Measurements from ENCODE around the gene TBC1D25. TPM values are rescaled to one million over a fixed set of nuclear protein-coding genes. Genes with fewer than 3 reads are reported as not detected.

TBC1D25 gene
- total and polyA plus RNA-seq, 2 of the 4 experiments (the other 2 are of a cell fraction), result 11.3 to 15.9 TPM

DNA sequence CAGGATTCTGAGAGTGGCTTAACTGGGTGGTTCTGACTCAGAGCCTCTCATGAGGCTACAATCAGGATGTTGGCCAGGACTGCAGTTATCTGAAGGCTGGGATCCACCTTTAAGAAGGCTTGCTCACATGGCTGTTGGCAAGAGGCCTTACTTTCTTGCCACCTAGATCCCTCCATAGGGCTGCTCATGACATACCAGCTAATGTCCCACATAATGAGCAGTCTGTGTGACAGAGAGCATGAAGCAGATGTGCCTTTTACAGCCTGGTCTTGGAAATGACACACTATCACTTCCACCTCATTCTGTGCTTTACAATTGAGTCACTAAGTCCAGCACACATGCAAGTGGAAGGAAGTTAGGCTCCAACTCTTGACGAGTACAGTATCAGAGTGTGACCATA is 30.4 kb downstream of the TBC1D25 start:
- H3K18ac ChIP-seq (ENCODE audit: low read depth, low read length), result no peak overlapping the region
- H3K9ac ChIP-seq (ENCODE audit: low read depth, low read length), result no peak overlapping the region
- TF ChIP-seq MXI1 (IDR thresholded peaks at IDR 0.05; ENCODE audit: borderline replicate concordance, low read depth, low read length) (no peak), RFX5 (IDR thresholded peaks at IDR 0.05; ENCODE audit: low read depth, low read length) (no peak), CHD1 (IDR thresholded peaks at IDR 0.05; ENCODE audit: low read depth, low read length) (no peak), POLR2A (IDR thresholded peaks at IDR 0.05; ENCODE audit: low read depth, low read length) (no peak), FOS (IDR thresholded peaks at IDR 0.05; ENCODE audit: low read depth, low read length) (no peak), MAZ (IDR thresholded peaks at IDR 0.05; ENCODE audit: borderline replicate concordance, low read depth, low read length) (no peak), RAD21 (IDR thresholded peaks at IDR 0.05; ENCODE audit: low read length) (no peak), NFE2L2 (IDR thresholded peaks at IDR 0.05; ENCODE audit: low read depth, low read length) (no peak), MAFK (IDR thresholded peaks at IDR 0.05; ENCODE audit: low read depth, low read length) (no peak), CEBPB (IDR thresholded peaks at IDR 0.05; ENCODE audit: low read depth, low read length) (no peak), BHLHE40 (IDR thresholded peaks at IDR 0.05; ENCODE audit: low read depth, low read length) (no peak), RCOR1 (IDR thresholded peaks at IDR 0.05; ENCODE audit: insufficient replicate concordance, low read length) (no peak), SMC3 (IDR thresholded peaks at IDR 0.05; ENCODE audit: low read depth, low read length) (no peak)
- TF ChIP-seq, protein P1, sequence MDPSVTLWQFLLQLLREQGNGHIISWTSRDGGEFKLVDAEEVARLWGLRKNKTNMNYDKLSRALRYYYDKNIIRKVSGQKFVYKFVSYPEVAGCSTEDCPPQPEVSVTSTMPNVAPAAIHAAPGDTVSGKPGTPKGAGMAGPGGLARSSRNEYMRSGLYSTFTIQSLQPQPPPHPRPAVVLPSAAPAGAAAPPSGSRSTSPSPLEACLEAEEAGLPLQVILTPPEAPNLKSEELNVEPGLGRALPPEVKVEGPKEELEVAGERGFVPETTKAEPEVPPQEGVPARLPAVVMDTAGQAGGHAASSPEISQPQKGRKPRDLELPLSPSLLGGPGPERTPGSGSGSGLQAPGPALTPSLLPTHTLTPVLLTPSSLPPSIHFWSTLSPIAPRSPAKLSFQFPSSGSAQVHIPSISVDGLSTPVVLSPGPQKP (IDR thresholded peaks at IDR 0.05; ENCODE audit: borderline replicate concordance, low read depth, low read length), result no peak
- TF ChIP-seq, protein P2, sequence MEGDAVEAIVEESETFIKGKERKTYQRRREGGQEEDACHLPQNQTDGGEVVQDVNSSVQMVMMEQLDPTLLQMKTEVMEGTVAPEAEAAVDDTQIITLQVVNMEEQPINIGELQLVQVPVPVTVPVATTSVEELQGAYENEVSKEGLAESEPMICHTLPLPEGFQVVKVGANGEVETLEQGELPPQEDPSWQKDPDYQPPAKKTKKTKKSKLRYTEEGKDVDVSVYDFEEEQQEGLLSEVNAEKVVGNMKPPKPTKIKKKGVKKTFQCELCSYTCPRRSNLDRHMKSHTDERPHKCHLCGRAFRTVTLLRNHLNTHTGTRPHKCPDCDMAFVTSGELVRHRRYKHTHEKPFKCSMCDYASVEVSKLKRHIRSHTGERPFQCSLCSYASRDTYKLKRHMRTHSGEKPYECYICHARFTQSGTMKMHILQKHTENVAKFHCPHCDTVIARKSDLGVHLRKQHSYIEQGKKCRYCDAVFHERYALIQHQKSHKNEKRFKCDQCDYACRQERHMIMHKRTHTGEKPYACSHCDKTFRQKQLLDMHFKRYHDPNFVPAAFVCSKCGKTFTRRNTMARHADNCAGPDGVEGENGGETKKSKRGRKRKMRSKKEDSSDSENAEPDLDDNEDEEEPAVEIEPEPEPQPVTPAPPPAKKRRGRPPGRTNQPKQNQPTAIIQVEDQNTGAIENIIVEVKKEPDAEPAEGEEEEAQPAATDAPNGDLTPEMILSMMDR (conservative IDR thresholded peaks at IDR 0.05; ENCODE audit: low read depth, low read length), result no peak
- TF ChIP-seq, protein P3, sequence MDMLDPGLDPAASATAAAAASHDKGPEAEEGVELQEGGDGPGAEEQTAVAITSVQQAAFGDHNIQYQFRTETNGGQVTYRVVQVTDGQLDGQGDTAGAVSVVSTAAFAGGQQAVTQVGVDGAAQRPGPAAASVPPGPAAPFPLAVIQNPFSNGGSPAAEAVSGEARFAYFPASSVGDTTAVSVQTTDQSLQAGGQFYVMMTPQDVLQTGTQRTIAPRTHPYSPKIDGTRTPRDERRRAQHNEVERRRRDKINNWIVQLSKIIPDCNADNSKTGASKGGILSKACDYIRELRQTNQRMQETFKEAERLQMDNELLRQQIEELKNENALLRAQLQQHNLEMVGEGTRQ (IDR thresholded peaks at IDR 0.05; ENCODE audit: low read depth, low read length), result no peak
- H2AFZ ChIP-seq (replicated peaks; ENCODE audit: low read length, poor library complexity), result peak overlapping the region; percentile 68
- H2BK20ac ChIP-seq (ENCODE audit: low read depth, low read length), result no peak overlapping the region
- no peaks in the 10 kb centered on the region for H4K20me1 ChIP-seq (ENCODE audit: insufficient read depth, low read length)
- POLR2A ChIA-PET (ENCODE audit: unreplicated experiment), result no interaction called here
- H3K9me1 ChIP-seq (ENCODE audit: insufficient read depth, low read length), result no peaks in the 10 kb centered on the region
- WGBS, 2 experiments (ENCODE audit: extremely low coverage in 2 of 2, insufficient read length in 1 of 2), result no CpG with 5 or more reads among the region's 1 CpG
- H3K9me3 ChIP-seq (ENCODE audit: control insufficient read depth, insufficient read depth, low read length), result no peaks in the 10 kb centered on the region
- dilution Hi-C loops (cut with HindIII; ENCODE audit: low sequenced_read_pairs, unreplicated experiment) (no loop called here), intact Hi-C loops (cut with micrococcal nuclease) (no loop called here), in situ Hi-C loops (cut with MboI; ENCODE audit: low sequenced_read_pairs) (no loop called here)
- H3K27me3 ChIP-seq (ENCODE audit: control insufficient read depth, insufficient read depth, low read length), result no peaks in the 10 kb centered on the region
- no peak overlapping the region for H3K23ac ChIP-seq (ENCODE audit: low read depth, low read length)
- H4K8ac ChIP-seq (ENCODE audit: low read depth in 2 of 2, low read length in 2 of 2), result peak overlapping the region in 1 of 2 experiments; percentile 40; a peak in 1 of 4 replicates
- H3K36me3 ChIP-seq (ENCODE audit: control insufficient read depth, insufficient read depth, low read length), result peaks cover under 1% of the 10 kb centered on the region; the same call in 1 of the 2 replicates
- H2AK5ac ChIP-seq (ENCODE audit: low read depth, low read length), result no peak overlapping the region
- H4K5ac ChIP-seq (ENCODE audit: low read depth, low read length), result no peak overlapping the region
- BruUV-seq (replicated peaks), result no TSS peak
- H2BK15ac ChIP-seq (ENCODE audit: low read depth, low read length), result no peak overlapping the region
- H3K4me2 ChIP-seq (ENCODE audit: low read depth, low read length), result no peak overlapping the region
- peak overlapping the region; percentile 1 for H2AK9ac ChIP-seq (replicated peaks; ENCODE audit: low read depth, low read length, poor library complexity)
- no peak overlapping the region for H4K91ac ChIP-seq (ENCODE audit: insufficient read depth, low read depth, low read length)
- no peak overlapping the region for H3K4me3 ChIP-seq (ENCODE audit: insufficient read depth, low read depth, low read length)
- ATAC-seq (ENCODE audit: low read depth), result no peak
- H3K4me1 ChIP-seq (ENCODE audit: control insufficient read depth, insufficient read depth, low read length), result no peaks in the 10 kb centered on the region; the same call in none of the 2 replicates
- H3K14ac ChIP-seq (replicated peaks; ENCODE audit: low read depth, low read length), result no peak overlapping the region; the same call in 1 of the 2 replicates
- no peak overlapping the region for H2BK120ac ChIP-seq (ENCODE audit: low read depth, low read length)
- peak overlapping the region; percentile 21 for H2BK5ac ChIP-seq (ENCODE audit: low read depth, low read length, poor library complexity, severe bottlenecking)
- CTCF ChIA-PET, result no interaction called here
- peak overlapping the region; percentile 15; the same call in 1 of the 2 replicates for H3K4ac ChIP-seq (ENCODE audit: low read depth, low read length)
- H3K79me1 ChIP-seq (ENCODE audit: low read depth in 1 of 2, low read length in 2 of 2), result no peaks in the 10 kb centered on the region; a peak in 1 of 4 replicates
- peak; percentile 53 for DNase-seq
- no peak overlapping the region for H3K56ac ChIP-seq (ENCODE audit: extremely low read depth, insufficient read depth, low read length)
- no peak overlapping the region for H3K27ac ChIP-seq (ENCODE audit: insufficient read depth, low read length)

Measured in IMR-90 (cell line).